Mesenchymal stem cell (in vitro differentiated cells and primary cell): ENCODE data around the gene SCUBE1.

Source experiments
- DNase-seq: peaks from one replicate; pipeline ENCODE4 v3.0.0-alpha.2; 2013
- H2AFZ ChIP-seq: one replicate; pipeline ENCODE4 v1.6.1; 2013; ENCODE audit warnings: low read depth, mild to moderate bottlenecking, control low read depth, inconsistent platforms, low read length, moderate library complexity
- H2AK5ac ChIP-seq: 2 replicates; pipeline ENCODE4 v1.6.1; 2013; ENCODE audit warnings: low read length, moderate library complexity, mild to moderate bottlenecking, inconsistent platforms; ENCODE audit not compliant: severe bottlenecking
- H2BK120ac ChIP-seq: one replicate; pipeline ENCODE4 v1.6.1; 2013; ENCODE audit warnings: low read depth, mild to moderate bottlenecking, inconsistent platforms, low read length, moderate library complexity
- H2BK12ac ChIP-seq, 2 experiments: one replicate each; pipeline ENCODE4 v1.6.1; 2013; ENCODE audit warnings: inconsistent platforms in 2 of 2, low read length in 2 of 2, mild to moderate bottlenecking in 2 of 2, moderate library complexity in 2 of 2, control low read depth in 1 of 2
- H2BK15ac ChIP-seq: one replicate; pipeline ENCODE4 v1.6.1; 2013; ENCODE audit warnings: mild to moderate bottlenecking, low read depth, inconsistent platforms; ENCODE audit not compliant: poor library complexity, severe bottlenecking
- H2BK5ac ChIP-seq: 2 replicates; pipeline ENCODE4 v1.6.1; 2013; ENCODE audit warnings: low read depth, mild to moderate bottlenecking, low read length, control low read depth, inconsistent platforms; ENCODE audit not compliant: poor library complexity, severe bottlenecking
- H3K14ac ChIP-seq, 2 experiments: one replicate each; pipeline ENCODE4 v1.6.1; 2013; ENCODE audit warnings: inconsistent platforms in 2 of 2, low read length in 2 of 2, control low read depth in 1 of 2, mild to moderate bottlenecking in 1 of 2, moderate library complexity in 1 of 2
- H3K18ac ChIP-seq, 2 experiments: one replicate each; pipeline ENCODE4 v1.6.1; 2013; ENCODE audit warnings: inconsistent platforms in 2 of 2, low read length in 2 of 2, control low read depth in 1 of 2, low read depth in 1 of 2, mild to moderate bottlenecking in 1 of 2
- H3K23ac ChIP-seq, 2 experiments: one replicate each; pipeline ENCODE4 v1.6.1; 2013; ENCODE audit warnings: inconsistent platforms in 2 of 2, low read length in 2 of 2, mild to moderate bottlenecking in 2 of 2, moderate library complexity in 2 of 2, control low read depth in 1 of 2
- H3K27ac ChIP-seq: 2 replicates; pipeline ENCODE4 v1.5.1; 2013; ENCODE audit warnings: mild to moderate bottlenecking, moderate library complexity, low read length, control low read depth, inconsistent platforms; ENCODE audit not compliant: poor library complexity, severe bottlenecking
- H3K27me3 ChIP-seq, 2 experiments: 2 replicates each; pipeline versions ENCODE4 v1.6.1 to v1.7.0; 2013; ENCODE audit warnings: low read length in 2 of 2, mild to moderate bottlenecking in 2 of 2, moderate library complexity in 2 of 2, control low read depth in 1 of 2, inconsistent platforms in 1 of 2; ENCODE audit not compliant: control insufficient read depth in 1 of 2, insufficient read depth in 1 of 2
- H3K36me3 ChIP-seq, 2 experiments: 2 replicates each; pipeline versions ENCODE4 v1.6.1 to v1.7.0; 2013; ENCODE audit warnings: low read length in 2 of 2, control low read depth in 1 of 2, inconsistent platforms in 1 of 2, low read depth in 1 of 2, mild to moderate bottlenecking in 1 of 2; ENCODE audit not compliant: insufficient read depth in 2 of 2, control insufficient read depth in 1 of 2
- H3K4ac ChIP-seq, 2 experiments: one replicate each; pipeline ENCODE4 v1.6.1; 2013; ENCODE audit warnings: inconsistent platforms in 2 of 2, low read length in 2 of 2, mild to moderate bottlenecking in 2 of 2, moderate library complexity in 2 of 2, control low read depth in 1 of 2, low read depth in 1 of 2
- H3K4me1 ChIP-seq: 2 replicates; pipeline ENCODE4 v1.6.1; 2013; ENCODE audit warnings: low read depth, low read length, control low read depth; ENCODE audit not compliant: control insufficient read depth, insufficient read depth
- H3K4me2 ChIP-seq: 2 replicates; pipeline ENCODE4 v1.6.1; 2013; ENCODE audit warnings: low read length, mild to moderate bottlenecking, inconsistent platforms; ENCODE audit not compliant: poor library complexity, severe bottlenecking
- H3K4me3 ChIP-seq, 2 experiments: 2 replicates each; pipeline versions ENCODE4 v1.5.1 to v1.7.0; 2013; ENCODE audit warnings: low read length in 2 of 2, mild to moderate bottlenecking in 2 of 2, control low read depth in 1 of 2, low read depth in 1 of 2; ENCODE audit not compliant: insufficient read depth in 1 of 2
- H3K79me1 ChIP-seq: replicated peaks from 2 replicates; pipeline ENCODE4 v1.6.1; 2013; ENCODE audit warnings: mild to moderate bottlenecking, control low read depth, low read length, inconsistent platforms; ENCODE audit not compliant: poor library complexity, severe bottlenecking
- H3K9ac ChIP-seq: 2 replicates; pipeline ENCODE4 v1.7.0; 2013; ENCODE audit warnings: mild to moderate bottlenecking, low read length, moderate library complexity
- H3K9me3 ChIP-seq: 2 replicates; pipeline ENCODE4 v1.7.0; 2013; ENCODE audit warnings: mild to moderate bottlenecking, low read length; ENCODE audit not compliant: control insufficient read depth
- H4K8ac ChIP-seq: one replicate; pipeline ENCODE4 v1.6.1; 2013; ENCODE audit warnings: inconsistent platforms, mild to moderate bottlenecking, low read length, moderate library complexity
- H4K91ac ChIP-seq: one replicate; pipeline ENCODE4 v1.6.1; 2013; ENCODE audit warnings: mild to moderate bottlenecking, low read length, inconsistent platforms
- WGBS: methylation state at CpG from one replicate; pipeline ENCODE4 v1.1.7; 2013; ENCODE audit warnings: mixed read lengths; 5-methylcytosine and 5-hydroxymethylcytosine counted together

The SCUBE1 gene

DNA sequence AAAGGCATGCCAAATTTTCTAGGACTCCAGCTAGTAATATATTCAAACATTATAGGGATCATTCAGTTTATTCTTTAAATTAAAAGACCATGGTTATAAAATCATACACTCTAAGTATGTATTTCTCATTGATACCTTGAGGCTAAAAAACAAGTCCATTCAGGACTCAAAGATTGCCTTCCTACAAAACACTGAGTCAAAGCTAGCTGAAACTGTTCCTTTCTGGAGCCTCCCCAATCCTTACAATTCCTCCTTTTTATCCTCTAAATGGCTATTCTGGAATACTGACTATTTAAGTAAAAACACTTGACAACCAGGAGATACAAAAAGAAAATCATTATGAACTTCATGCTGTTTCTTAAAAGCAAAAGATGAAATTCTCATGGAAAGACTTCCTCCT, 151.3 kb downstream of the SCUBE1 start:
- H4K8ac ChIP-seq: no peak overlapping the region
- no peaks in the 10 kb centered on the region for H3K79me1 ChIP-seq
- no peak overlapping the region for H2AFZ ChIP-seq
- H2BK15ac ChIP-seq: no peak overlapping the region
- H2AK5ac ChIP-seq: no peak overlapping the region
- H3K9ac ChIP-seq: no peak overlapping the region
- H3K14ac ChIP-seq: no peak overlapping the region
- no peak overlapping the region for H3K18ac ChIP-seq
- no peak overlapping the region for H3K27ac ChIP-seq
- H3K23ac ChIP-seq: no peak overlapping the region
- no peak overlapping the region for H4K91ac ChIP-seq
- no peaks in the 10 kb centered on the region for H3K36me3 ChIP-seq
- peaks cover 0 to 9% of the 10 kb centered on the region in 2 experiments for H3K27me3 ChIP-seq
- no peaks in the 10 kb centered on the region for H3K9me3 ChIP-seq
- no peak overlapping the region for H3K4me3 ChIP-seq
- no peak overlapping the region for H2BK120ac ChIP-seq
- H2BK5ac ChIP-seq: no peak overlapping the region
- H2BK12ac ChIP-seq: no peak overlapping the region
- DNase-seq: no peak
- no peaks in the 10 kb centered on the region for H3K4me1 ChIP-seq
- H3K4ac ChIP-seq: no peak overlapping the region
- H3K4me2 ChIP-seq: no peak overlapping the region

DNA sequence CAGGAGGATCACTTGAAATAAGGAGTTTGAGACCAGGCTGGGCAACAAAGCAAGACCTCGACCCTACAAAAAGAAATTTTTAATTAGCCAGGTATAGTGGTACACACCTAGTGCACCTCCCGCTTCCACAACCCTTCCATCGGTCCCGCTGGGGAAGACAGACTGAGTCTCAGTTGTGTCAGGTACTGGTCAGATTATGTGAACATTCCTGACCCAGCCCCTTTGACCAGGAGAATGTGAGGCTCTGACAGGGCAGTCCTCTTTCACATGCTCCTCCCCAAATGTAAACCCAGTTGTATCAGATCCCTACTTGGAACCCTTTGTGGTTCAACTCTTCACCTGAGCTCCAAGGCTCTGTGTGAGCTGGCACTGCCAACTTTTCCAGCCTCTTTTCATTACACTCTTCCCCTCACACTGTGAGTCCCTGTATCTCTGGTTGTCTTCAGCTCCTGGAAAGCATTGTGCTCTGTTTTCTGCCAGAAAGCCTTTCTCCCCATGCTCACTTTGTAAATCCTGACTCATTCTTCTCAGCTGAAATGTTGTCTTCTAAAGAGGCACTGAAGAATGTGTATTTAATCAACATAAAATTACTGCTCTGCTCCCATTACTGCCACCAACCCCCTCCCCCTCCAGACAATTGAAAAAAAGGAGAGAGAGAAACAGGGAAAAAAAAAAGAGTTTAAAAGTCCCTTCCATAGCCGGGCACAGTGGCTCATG, 154.2 kb downstream of the SCUBE1 start:
- H4K91ac ChIP-seq: no peak overlapping the region
- no peak overlapping the region for H3K4ac ChIP-seq
- H3K27ac ChIP-seq: no peak overlapping the region
- H2BK5ac ChIP-seq: no peak overlapping the region
- H2BK120ac ChIP-seq: no peak overlapping the region
- 99% methylated on average over 5 of the region's 5 CpGs for WGBS
- peaks cover 0 to 3% of the 10 kb centered on the region in 2 experiments for H3K27me3 ChIP-seq
- peaks cover 18% of the 10 kb centered on the region for H3K4me1 ChIP-seq
- no peak overlapping the region for H2AFZ ChIP-seq
- no peak overlapping the region for H3K14ac ChIP-seq
- no peak overlapping the region for H2AK5ac ChIP-seq
- H2BK12ac ChIP-seq: no peak overlapping the region
- no peak overlapping the region for H3K4me2 ChIP-seq
- peak; percentile 25 for DNase-seq
- H2BK15ac ChIP-seq: peak overlapping the region; percentile 12
- peak overlapping the region; percentile 2 for H4K8ac ChIP-seq
- H3K23ac ChIP-seq: no peak overlapping the region
- H3K79me1 ChIP-seq: peaks cover 15% of the 10 kb centered on the region
- no peaks in the 10 kb centered on the region for H3K9me3 ChIP-seq
- H3K36me3 ChIP-seq: no peaks in the 10 kb centered on the region
- no peak overlapping the region for H3K9ac ChIP-seq
- H3K4me3 ChIP-seq: no peak overlapping the region
- no peak overlapping the region for H3K18ac ChIP-seq

DNA sequence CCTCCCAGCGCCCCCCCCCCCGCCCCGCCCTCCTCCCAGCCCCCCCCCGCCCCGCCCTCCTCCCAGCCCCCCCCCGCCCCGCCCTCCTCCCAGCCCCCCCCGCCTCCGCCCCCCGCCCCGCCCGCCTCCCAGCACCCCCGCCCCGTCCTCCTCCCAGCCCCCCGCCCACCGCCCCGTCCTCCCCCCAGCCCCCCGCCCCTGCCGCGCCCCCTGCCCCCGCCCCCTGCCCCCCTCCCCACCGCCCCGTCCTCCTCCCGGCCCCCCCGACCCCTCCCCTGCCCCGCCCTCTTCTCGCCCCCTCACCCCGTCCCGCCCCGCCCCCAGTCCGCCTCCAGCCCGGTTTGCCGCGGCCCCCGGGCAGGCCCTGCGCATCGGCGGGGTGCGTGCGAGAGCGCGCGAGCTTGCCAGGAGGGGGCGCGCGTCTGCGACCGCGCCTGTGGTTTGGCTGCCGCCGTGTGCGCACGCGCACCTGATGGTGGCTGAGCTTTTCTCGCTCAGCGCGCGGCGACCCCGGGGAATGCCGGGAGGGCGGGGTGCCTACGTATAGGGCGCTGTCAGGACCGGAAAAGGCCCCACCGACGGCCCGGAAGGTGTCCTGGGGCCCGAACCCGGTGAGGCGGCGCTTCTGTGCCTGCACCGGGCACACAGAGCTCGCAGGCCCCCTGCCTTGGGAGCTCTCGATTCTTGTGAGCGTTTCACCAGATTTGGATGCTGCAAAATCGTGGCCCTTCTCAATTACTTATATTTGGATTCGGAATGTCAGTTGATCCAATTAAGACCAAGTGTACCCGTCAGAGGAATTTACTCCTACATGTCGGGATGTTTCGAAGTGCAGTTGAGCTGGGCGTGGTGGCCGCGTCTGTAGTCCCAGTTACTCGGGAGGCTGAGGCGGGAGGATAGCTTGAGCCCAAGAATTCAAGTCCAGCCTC, 155.7 kb downstream of the SCUBE1 start:
- Histone ChIP-seq H2AFZ (peak overlapping the region; percentile 92), H4K91ac (peak overlapping the region; percentile 52), H3K36me3 (peaks cover 0 to 3% of the 10 kb centered on the region in 2 experiments), H3K4me1 (peaks cover 22% of the 10 kb centered on the region), H4K8ac (peak overlapping the region; percentile 97), H3K79me1 (peaks cover 24% of the 10 kb centered on the region), H3K9ac (peak overlapping the region; percentile 82), H3K23ac (no peak overlapping the region), H3K4ac (peak overlapping the region in 1 of 2 experiments; percentile 79), H3K9me3 (no peaks in the 10 kb centered on the region), H3K27me3 (peaks cover 0 to 3% of the 10 kb centered on the region in 2 experiments), H2BK12ac (peak overlapping the region in 1 of 2 experiments; percentile 35), H3K4me2 (peak overlapping the region; percentile 74), H2BK5ac (no peak overlapping the region), H3K18ac (peak overlapping the region; percentile 83 to 96), H3K4me3 (peak overlapping the region; percentile 51 to 77), H3K27ac (peak overlapping the region; percentile 92), H3K14ac (no peak overlapping the region), H2AK5ac (peak overlapping the region; percentile 13), H2BK120ac (no peak overlapping the region), H2BK15ac (no peak overlapping the region)
- peak; percentile 89 for DNase-seq
- 13% methylated on average over 54 of the region's 86 CpGs for WGBS
